ENCODE results near the gene ZKSCAN1. TPM values are rescaled to one million over a fixed set of nuclear protein-coding genes. Genes with fewer than 3 reads are reported as not detected.
"Not testable (repeated sequence)": the region's sequence is repeated elsewhere in the genome, so short reads cannot be mapped to it uniquely, and the experiment has no call there.

Gene ZKSCAN1
- total RNA-seq: 10 to 100 TPM; 20.9 to 96.7 (median 53.6) TPM

DNA sequence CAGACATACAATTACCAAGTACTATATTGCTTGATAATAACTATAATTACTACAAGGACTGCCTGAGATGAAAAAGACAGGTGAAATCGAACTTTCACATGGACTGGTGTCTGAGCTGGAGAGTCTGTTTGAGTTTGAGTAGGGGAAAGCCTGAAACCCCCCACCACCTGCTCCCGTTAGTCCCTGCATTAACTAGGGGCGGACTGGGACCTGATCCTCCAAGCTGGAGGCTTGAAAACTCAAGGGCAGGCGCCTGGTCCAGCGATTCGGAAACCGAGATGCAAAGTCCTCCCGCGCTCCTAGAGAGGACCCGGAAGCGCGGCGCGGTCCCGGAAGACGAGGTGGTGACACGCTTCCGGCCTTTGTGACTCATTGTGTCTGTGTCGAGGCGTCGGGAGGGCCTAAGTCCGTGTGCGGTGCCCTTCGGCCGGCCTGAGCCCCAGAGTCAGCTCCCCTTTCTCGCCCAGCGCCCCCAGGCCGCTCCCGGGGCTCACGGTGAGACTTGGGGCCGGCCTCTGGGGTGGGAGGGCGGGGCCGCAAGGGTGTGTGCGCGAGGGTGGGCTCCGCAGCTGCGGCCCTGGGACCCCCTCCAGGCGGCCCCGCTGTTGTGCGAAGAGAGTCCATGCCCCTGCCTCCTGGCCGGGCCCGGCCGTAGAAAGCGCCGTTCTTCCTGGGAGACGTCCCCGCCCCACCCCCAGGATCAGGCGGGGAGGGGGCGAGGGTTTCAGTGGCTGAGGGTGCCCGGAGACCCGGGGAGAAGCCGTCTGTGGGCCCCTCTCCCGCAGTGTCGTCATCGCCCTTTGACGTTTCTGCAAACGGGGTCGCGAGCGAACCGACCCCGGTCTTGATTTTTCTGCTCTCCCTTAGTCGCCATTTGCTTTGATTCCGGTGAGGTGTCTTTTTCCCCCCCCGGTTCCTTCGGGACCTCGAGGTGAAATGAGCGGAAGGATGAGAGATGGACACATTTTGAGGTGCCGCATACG lies at the start of gene ZKSCAN1:
Gene ZKSCAN1, plus strand, starts transcription at position 365 of the 983 bp plus-strand sequence. CDS start 7,911 bp downstream, outside the sequence.
- intact Hi-C loops (cut with DNase I; ENCODE audit: low total_unique reads): no loop called here
- Histone ChIP-seq H3K4me3 (peak within 1 kb of the TSS; percentile 99), H3K9me3 (no peaks in the 10 kb centered on the region), H3K36me3 (no peaks in the 10 kb centered on the region), H3K4me1 (peaks cover 0 to 8% of the 10 kb centered on the region in 2 donors), H3K27me3 (no peaks in the 10 kb centered on the region), H3K27ac (peak within 1 kb of the TSS; percentile 97 to 99)
- DNase-seq: peak; percentile 86 to 87
- peak; percentile 60 to 82 for TF ChIP-seq POLR2A (IDR thresholded peaks at IDR 0.05)
- TF ChIP-seq, protein P1, sequence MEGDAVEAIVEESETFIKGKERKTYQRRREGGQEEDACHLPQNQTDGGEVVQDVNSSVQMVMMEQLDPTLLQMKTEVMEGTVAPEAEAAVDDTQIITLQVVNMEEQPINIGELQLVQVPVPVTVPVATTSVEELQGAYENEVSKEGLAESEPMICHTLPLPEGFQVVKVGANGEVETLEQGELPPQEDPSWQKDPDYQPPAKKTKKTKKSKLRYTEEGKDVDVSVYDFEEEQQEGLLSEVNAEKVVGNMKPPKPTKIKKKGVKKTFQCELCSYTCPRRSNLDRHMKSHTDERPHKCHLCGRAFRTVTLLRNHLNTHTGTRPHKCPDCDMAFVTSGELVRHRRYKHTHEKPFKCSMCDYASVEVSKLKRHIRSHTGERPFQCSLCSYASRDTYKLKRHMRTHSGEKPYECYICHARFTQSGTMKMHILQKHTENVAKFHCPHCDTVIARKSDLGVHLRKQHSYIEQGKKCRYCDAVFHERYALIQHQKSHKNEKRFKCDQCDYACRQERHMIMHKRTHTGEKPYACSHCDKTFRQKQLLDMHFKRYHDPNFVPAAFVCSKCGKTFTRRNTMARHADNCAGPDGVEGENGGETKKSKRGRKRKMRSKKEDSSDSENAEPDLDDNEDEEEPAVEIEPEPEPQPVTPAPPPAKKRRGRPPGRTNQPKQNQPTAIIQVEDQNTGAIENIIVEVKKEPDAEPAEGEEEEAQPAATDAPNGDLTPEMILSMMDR (IDR thresholded peaks at IDR 0.05): peak in 1 of 4 experiments; percentile 17

DNA sequence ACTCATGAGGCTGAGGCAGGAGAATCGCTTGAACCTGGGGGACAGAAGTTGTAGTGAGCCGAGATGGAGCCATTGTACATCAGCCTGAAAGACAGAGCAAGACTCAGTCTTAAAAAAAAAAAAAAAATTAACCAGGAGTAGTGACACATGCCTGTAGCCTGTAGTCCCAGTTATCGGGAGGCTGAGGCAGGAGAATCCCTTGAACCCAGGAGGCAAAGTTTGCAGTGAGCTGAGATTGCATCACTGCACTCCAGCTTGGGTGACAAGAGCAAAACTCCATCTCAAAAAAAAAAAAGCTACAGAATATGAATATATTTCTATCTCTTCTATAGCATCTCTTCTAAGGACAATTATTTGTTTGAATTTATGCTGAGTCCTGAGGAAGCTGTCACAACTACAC lies 46.1 kb upstream of the ZKSCAN1 start:
- DNase-seq: no peak
- intact Hi-C loops (cut with DNase I; ENCODE audit: low total_unique reads): no loop called here
- H3K4me3 ChIP-seq: no peak overlapping the region
- no peak overlapping the region for H3K27ac ChIP-seq
- H3K36me3 ChIP-seq: no peaks in the 10 kb centered on the region
- no peaks in the 10 kb centered on the region for H3K27me3 ChIP-seq
- TF ChIP-seq POLR2A (IDR thresholded peaks at IDR 0.05): no peak
- no peaks in the 10 kb centered on the region for H3K4me1 ChIP-seq
- no peaks in the 10 kb centered on the region for H3K9me3 ChIP-seq

DNA sequence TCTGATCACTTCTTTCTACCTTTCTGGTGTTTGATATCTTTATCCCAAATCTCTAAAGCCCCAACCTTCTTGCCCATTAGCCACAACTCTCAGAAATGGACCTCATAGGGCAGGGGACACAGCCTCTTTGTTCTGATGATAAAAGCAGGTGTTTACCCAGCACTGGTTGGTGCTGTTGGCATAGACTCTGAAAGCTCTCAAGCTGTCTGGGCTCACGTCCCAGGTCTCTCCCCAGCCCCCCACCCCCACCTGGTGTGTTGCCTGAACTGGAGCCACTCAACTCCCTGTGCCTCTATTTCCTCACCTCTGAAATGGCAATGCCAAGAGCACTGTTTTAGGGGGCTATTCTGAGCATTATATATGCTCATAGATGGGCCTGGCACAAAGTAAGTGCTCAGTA lies 45.6 kb upstream of the ZKSCAN1 start:
- H3K36me3 ChIP-seq; H3K4me3 ChIP-seq; H3K27ac ChIP-seq; H3K4me1 ChIP-seq; H3K9me3 ChIP-seq; DNase-seq; intact Hi-C loops (cut with DNase I; ENCODE audit: low total_unique reads); H3K27me3 ChIP-seq: not testable (repeated sequence)

DNA sequence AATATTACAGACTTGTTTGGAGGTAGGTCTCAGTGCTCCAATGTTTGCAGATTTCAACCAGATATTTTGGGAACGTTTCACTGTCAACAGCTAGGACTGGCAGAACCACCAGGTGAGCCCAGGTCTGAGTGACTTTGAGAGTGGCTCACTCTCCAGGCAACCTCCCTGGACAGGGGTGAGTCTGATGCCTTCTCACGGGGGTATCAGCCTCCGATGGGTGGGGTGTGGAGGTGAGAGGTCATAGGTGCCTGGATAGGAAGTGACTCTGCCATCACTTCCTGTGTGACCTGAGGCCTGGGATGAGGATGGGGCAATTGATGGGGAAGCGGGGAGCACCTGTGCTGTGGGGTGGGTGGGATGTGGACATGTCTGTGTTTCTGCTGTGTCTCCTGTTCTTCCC lies 44.2 kb upstream of the ZKSCAN1 start:
- no peaks in the 10 kb centered on the region for H3K36me3 ChIP-seq
- H3K4me1 ChIP-seq: no peaks in the 10 kb centered on the region
- no peaks in the 10 kb centered on the region for H3K9me3 ChIP-seq
- H3K27ac ChIP-seq: no peak overlapping the region
- no peak overlapping the region for H3K4me3 ChIP-seq
- no peaks in the 10 kb centered on the region for H3K27me3 ChIP-seq
- intact Hi-C loops (cut with DNase I; ENCODE audit: low total_unique reads): no loop called here
- TF ChIP-seq, protein P1 (IDR thresholded peaks at IDR 0.05): no peak
- TF ChIP-seq POLR2A (IDR thresholded peaks at IDR 0.05): no peak
- DNase-seq: no peak

DNA sequence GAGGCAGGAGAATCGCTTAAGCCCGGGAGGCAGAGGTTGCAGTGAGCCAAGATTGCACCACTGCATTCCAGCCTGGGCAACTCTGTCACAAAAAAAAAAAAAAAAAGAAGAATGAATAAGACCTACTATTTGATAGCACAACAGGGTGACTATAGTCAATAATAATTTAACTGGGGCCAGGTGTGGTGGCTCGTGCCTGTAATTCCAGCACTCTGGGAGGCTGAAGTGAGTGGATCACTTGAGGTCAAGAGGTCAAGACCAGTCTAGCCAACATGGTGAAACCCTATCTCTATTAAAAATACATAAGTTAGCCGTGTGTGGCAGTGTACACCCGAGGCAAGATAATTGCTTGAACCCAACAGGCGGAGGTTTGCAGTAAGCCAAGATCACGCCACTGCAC lies 41.6 kb upstream of the ZKSCAN1 start:
- DNase-seq; intact Hi-C loops (cut with DNase I; ENCODE audit: low total_unique reads): not testable (repeated sequence)

DNA sequence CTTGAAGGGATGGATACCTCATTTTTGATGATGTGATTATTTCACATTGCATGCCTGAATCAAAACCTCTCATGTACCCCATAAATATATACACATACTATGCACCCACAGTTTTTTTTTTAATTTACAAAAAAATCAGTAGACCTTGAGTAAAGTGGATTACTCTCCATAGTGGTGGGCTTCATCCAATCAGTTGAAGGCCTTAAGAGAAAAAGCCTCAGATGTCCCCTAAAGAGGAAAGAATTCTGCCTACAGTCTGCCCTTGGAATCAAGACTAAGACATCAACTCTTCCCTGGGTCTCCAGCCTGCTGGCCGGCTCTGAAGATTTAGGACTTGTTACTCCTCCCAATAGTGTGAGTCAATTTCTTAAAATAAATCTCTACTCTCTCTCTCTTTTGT lies 40.7 kb upstream of the ZKSCAN1 start:
- DNase-seq: no peak
- Histone ChIP-seq H3K27ac (no peak overlapping the region), H3K4me3 (no peak overlapping the region), H3K36me3 (no peaks in the 10 kb centered on the region), H3K4me1 (no peaks in the 10 kb centered on the region), H3K9me3 (no peaks in the 10 kb centered on the region), H3K27me3 (no peaks in the 10 kb centered on the region)
- intact Hi-C loops (cut with DNase I; ENCODE audit: low total_unique reads): no loop called here
- TF ChIP-seq POLR2A (IDR thresholded peaks at IDR 0.05): no peak
- TF ChIP-seq, protein P1 (IDR thresholded peaks at IDR 0.05): no peak

More for the DNA sequence above, 41.6 kb upstream of the ZKSCAN1 start:
- H3K27ac ChIP-seq, H3K36me3 ChIP-seq, H3K9me3 ChIP-seq, H3K27me3 ChIP-seq, H3K4me3 ChIP-seq, H3K4me1 ChIP-seq: not testable (repeated sequence)
